ENCODE results near the gene TRIM6. TPM values are rescaled to one million over a fixed set of nuclear protein-coding genes. Genes with fewer than 3 reads are reported as not detected.
A peak's percentile ranks its signal among the peaks of the same experiment; 100 is the strongest.
"Not testable (repeated sequence)": the region's sequence is repeated elsewhere in the genome, so short reads cannot be mapped to it uniquely, and the experiment has no call there.

The TRIM6 gene
- polyA plus RNA-seq, 3 donors, result 0.11 to 0.44 (median 0.15) TPM

DNA sequence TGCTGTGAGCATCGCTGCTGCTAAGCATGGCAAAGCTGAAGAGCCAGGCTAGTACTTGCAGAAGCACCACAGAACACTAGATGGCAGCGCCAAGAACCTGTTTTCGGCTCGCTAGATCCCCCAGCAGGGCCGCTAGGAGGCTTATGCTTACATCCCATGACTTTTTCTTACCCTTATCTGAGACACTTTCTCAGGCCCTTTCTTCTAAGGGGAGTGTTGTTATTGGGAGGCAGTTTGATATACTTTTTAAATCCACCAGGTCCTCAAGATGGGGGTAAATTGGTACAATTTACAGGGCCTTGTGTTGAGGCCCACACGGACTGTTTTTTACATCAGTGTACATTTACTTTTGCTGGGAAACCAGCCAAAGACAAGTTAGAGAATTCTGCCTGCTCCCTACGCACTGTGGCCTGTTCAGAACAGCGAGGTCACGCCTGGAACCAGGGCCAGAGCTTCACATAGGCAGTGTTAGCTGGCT lies 4.0 kb downstream of the TRIM6 start:
- peaks cover 0 to 2% (median 0%) of the 10 kb centered on the region in 3 donors for H3K27me3 Mint-ChIP-seq (ENCODE audit: low read depth in 3 of 3)
- H3K9me3 Mint-ChIP-seq, result no peaks in the 10 kb centered on the region
- TF ChIP-seq, protein P1, sequence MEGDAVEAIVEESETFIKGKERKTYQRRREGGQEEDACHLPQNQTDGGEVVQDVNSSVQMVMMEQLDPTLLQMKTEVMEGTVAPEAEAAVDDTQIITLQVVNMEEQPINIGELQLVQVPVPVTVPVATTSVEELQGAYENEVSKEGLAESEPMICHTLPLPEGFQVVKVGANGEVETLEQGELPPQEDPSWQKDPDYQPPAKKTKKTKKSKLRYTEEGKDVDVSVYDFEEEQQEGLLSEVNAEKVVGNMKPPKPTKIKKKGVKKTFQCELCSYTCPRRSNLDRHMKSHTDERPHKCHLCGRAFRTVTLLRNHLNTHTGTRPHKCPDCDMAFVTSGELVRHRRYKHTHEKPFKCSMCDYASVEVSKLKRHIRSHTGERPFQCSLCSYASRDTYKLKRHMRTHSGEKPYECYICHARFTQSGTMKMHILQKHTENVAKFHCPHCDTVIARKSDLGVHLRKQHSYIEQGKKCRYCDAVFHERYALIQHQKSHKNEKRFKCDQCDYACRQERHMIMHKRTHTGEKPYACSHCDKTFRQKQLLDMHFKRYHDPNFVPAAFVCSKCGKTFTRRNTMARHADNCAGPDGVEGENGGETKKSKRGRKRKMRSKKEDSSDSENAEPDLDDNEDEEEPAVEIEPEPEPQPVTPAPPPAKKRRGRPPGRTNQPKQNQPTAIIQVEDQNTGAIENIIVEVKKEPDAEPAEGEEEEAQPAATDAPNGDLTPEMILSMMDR (IDR thresholded peaks at IDR 0.05), result peak; percentile 79
- Histone ChIP-seq H3K27ac (ENCODE audit: low read depth in 1 of 2, low read length in 2 of 2) (no peak overlapping the region), H4K20me1 (ENCODE audit: insufficient read depth, low read length) (no peaks in the 10 kb centered on the region), H3K27me3 (ENCODE audit: control insufficient read depth in 2 of 2, insufficient read depth in 2 of 2, low read length in 2 of 2) (no peaks in the 10 kb centered on the region), H3K36me3 (replicated peaks in 1 of 2; ENCODE audit: control insufficient read depth in 1 of 2, insufficient read depth in 2 of 2, low read length in 2 of 2) (no peaks in the 10 kb centered on the region), H2AFZ (ENCODE audit: insufficient read depth, low read depth, low read length, poor library complexity, severe bottlenecking) (no peak overlapping the region), H3K4me2 (replicated peaks; ENCODE audit: extremely low read depth, low read length, poor library complexity, severe bottlenecking) (no peak overlapping the region), H3K9me3 (replicated peaks in 1 of 2; ENCODE audit: control insufficient read depth in 1 of 2, insufficient read depth in 1 of 2, low read length in 2 of 2) (no peaks in the 10 kb centered on the region), H3K4me1 (ENCODE audit: control insufficient read depth in 1 of 2, insufficient read depth in 2 of 2, low read length in 2 of 2) (peaks cover 0 to 7% of the 10 kb centered on the region in 2 donors), H3K4me3 (replicated peaks in 1 of 3; ENCODE audit: low read depth in 2 of 3, low read length in 3 of 3) (no peak overlapping the region), H3K9ac (ENCODE audit: insufficient read depth, low read length, poor library complexity, severe bottlenecking) (no peak overlapping the region), H3K79me2 (ENCODE audit: insufficient read depth, low read length) (no peaks in the 10 kb centered on the region)
- peak; percentile 47 to 68 (median 59) for DNase-seq
- 66% methylated on average over 5 of the region's 9 CpGs for WGBS (ENCODE audit: insufficient coverage)
- H3K36me3 Mint-ChIP-seq, result peaks cover 3% of the 10 kb centered on the region in 2 donors
- H3K27ac Mint-ChIP-seq, result no peak overlapping the region
- H3K4me3 Mint-ChIP-seq, result no peak overlapping the region
- intact Hi-C loops (cut with micrococcal nuclease), result loop anchor here in 1 of 2 donors (10.0 kb wide), 1 partner anchor 204 kb away; the partner anchor contains the start of gene OR52N2
- peaks cover 19% of the 10 kb centered on the region for H3K4me1 Mint-ChIP-seq

DNA sequence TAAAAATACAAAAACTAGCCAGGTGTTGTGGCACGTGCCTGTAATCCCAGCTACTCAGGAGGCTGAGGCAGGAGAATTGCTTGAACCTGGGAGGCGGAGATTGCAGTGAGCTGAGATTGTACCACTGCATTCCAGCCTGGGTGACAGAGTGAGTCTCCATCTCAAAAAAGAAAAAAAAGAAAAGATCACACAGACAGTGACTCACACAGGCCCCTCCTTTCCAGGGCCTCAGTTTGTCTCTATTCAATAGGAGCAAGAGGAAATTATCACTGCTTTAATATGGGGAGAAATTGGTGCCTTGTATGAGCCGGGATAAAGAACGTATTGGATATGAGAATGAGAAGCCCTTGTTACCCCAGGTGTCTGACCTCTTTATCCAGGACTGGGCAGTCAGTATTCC lies 6.4 kb downstream of the TRIM6 start:
- not testable (repeated sequence) for H3K9me3 Mint-ChIP-seq; H3K27me3 Mint-ChIP-seq (ENCODE audit: low read depth in 3 of 3); H3K36me3 ChIP-seq (replicated peaks in 1 of 2; ENCODE audit: control insufficient read depth in 1 of 2, insufficient read depth in 2 of 2, low read length in 2 of 2); H3K4me1 Mint-ChIP-seq; H3K79me2 ChIP-seq (ENCODE audit: insufficient read depth, low read length); H3K27ac Mint-ChIP-seq; H3K4me3 ChIP-seq (replicated peaks in 1 of 3; ENCODE audit: low read depth in 2 of 3, low read length in 3 of 3); H3K9ac ChIP-seq (ENCODE audit: insufficient read depth, low read length, poor library complexity, severe bottlenecking); H3K9me3 ChIP-seq (replicated peaks in 1 of 2; ENCODE audit: control insufficient read depth in 1 of 2, insufficient read depth in 1 of 2, low read length in 2 of 2); H4K20me1 ChIP-seq (ENCODE audit: insufficient read depth, low read length); H3K4me2 ChIP-seq (replicated peaks; ENCODE audit: extremely low read depth, low read length, poor library complexity, severe bottlenecking); DNase-seq; H3K4me3 Mint-ChIP-seq; H3K36me3 Mint-ChIP-seq; H3K4me1 ChIP-seq (ENCODE audit: control insufficient read depth in 1 of 2, insufficient read depth in 2 of 2, low read length in 2 of 2); H3K27me3 ChIP-seq (ENCODE audit: control insufficient read depth in 2 of 2, insufficient read depth in 2 of 2, low read length in 2 of 2); H3K27ac ChIP-seq (ENCODE audit: low read depth in 1 of 2, low read length in 2 of 2); H2AFZ ChIP-seq (ENCODE audit: insufficient read depth, low read depth, low read length, poor library complexity, severe bottlenecking)
- intact Hi-C loops (cut with micrococcal nuclease), result loop anchor here in 1 of 2 donors (10.0 kb wide), 1 partner anchor 202 kb away; the partner anchor contains the start of gene OR52N2
- WGBS (ENCODE audit: insufficient coverage), result no CpG with 5 or more reads among the region's 4 CpGs
